Erythroblast (primary cell): Measurements from ENCODE around the gene NEGR1.

Source experiments
- GATA1 ChIP-seq: IDR thresholded peaks from 2 replicates; pipeline ENCODE4 v1.6.1; 2011; ENCODE audit warnings: low read depth, mild to moderate bottlenecking, control low read depth, low read length, moderate library complexity
- POLR2A ChIP-seq: IDR thresholded peaks from 2 replicates; pipeline ENCODE4 v1.6.1; 2011; ENCODE audit warnings: mild to moderate bottlenecking, low read length

DNA sequence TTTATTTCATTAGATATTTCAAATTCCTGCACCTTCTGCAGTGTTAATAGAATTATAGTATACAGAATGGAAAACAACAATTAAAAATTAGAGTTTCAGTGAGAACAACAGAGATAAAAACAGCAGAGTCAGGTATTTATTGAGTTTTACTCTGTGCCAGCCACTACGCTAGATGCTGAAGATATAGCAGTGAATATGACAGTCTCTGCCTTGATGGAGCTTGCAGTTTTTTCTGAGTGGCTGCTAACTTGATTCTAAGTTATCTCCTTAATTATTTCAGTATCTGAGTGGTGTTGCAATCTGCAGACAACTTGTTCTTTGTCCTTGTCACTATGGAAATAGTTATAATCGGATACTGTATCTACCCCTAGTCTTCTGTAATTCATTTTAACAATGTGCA lies 817.2 kb downstream of the NEGR1 start:
- no peak for TF ChIP-seq POLR2A
- TF ChIP-seq GATA1: no peak
